K562 (cell line): ENCODE results near the gene SLC6A7. TPM values are rescaled to one million over a fixed set of nuclear protein-coding genes. Genes with fewer than 3 reads are reported as not detected.
A peak's percentile ranks its signal among the peaks of the same experiment; 100 is the strongest.

Source experiments
- ATAC-seq: fragments of 200-7000 bp; cut with Tn5 transposase; 3 replicates; pipeline ENCODE4 v1.9.1; 2020; ENCODE audit warnings: moderate library complexity
- BruUV-seq: library from RNA; stranded (reverse); fragments of 400-500 nt; replicated peaks from 2 replicates; lab custom pipeline; 2021; lab: Mats Ljungman, UMichigan
- CTCF ChIA-PET: fragments of 300-600 bp; formaldehyde crosslinking; extraction: SDS; loops from one replicate; lab custom pipeline; 2021; ENCODE audit warnings: low intra/inter-chr PET ratio; lab: Yijun Ruan, JAX
- POLR2A ChIA-PET: fragments of 300-600, 350-650 bp; sonication (Branson Sonifier 250); formaldehyde crosslinking; extraction: SDS; loops from one replicate; lab custom pipeline; 2021; ENCODE audit warnings: antibody characterized with exemption, inconsistent platforms; lab: Yijun Ruan, JAX
- DNase-seq, 4 experiments: peaks; one replicate each; pipeline versions ENCODE4 v3.0.0 to v3.0.0-alpha.2; 2011 to 2018; ENCODE audit warnings: low spot score in 3 of 4, mixed read lengths in 3 of 4; ENCODE audit errors: extremely low read depth in 1 of 4
- FAIRE-seq: peaks from 2 replicates; lab custom pipeline; 2011; peaks lifted over from hg19 to GRCh38; lab: Jason Lieb, UNC
- H2AFZ ChIP-seq: 2 replicates; pipeline ENCODE4 v1.6.0; 2011; ENCODE audit warnings: low read depth, low read length, control low read depth, inconsistent platforms
- H3K27ac ChIP-seq: fragments of 200-600 bp; 3 replicates; pipeline ENCODE4 v1.8.0; 2011; ENCODE audit warnings: low read depth, mild to moderate bottlenecking, control low read depth, inconsistent platforms, low read length, moderate library complexity, mixed read lengths; ENCODE audit errors: extremely low read depth
- H3K27me3 ChIP-seq, 2 experiments: fragments of 300-600 bp in 1 of 2; 2 replicates in 1 of 2; 3 replicates in 1 of 2; pipeline versions ENCODE4 v1.6.0 to v1.8.0; 2011; ENCODE audit warnings: inconsistent platforms in 2 of 2, low read length in 2 of 2, mild to moderate bottlenecking in 1 of 2, mixed read lengths in 1 of 2, moderate library complexity in 1 of 2; ENCODE audit not compliant: control insufficient read depth in 2 of 2, insufficient read depth in 2 of 2
- H3K36me3 ChIP-seq: fragments of 300-600 bp; 3 replicates; pipeline ENCODE4 v1.8.0; 2011; ENCODE audit warnings: mild to moderate bottlenecking, low read length, inconsistent platforms; ENCODE audit not compliant: control insufficient read depth, insufficient read depth
- H3K4me1 ChIP-seq, 2 experiments: fragments of 200-600 bp in 1 of 2; replicated peaks in 1 of 2; 2 replicates in 1 of 2; 3 replicates in 1 of 2; pipeline versions ENCODE4 v1.5.1 to v1.8.0; 2011; ENCODE audit warnings: inconsistent platforms in 2 of 2, low read length in 2 of 2, mild to moderate bottlenecking in 1 of 2, mixed read lengths in 1 of 2, moderate library complexity in 1 of 2; ENCODE audit not compliant: control insufficient read depth in 2 of 2, insufficient read depth in 2 of 2
- H3K4me2 ChIP-seq: 2 replicates; pipeline ENCODE4 v1.6.1; 2011; ENCODE audit warnings: low read length, control low read depth, inconsistent platforms, mixed read lengths; ENCODE audit not compliant: insufficient read depth
- H3K4me3 ChIP-seq: fragments of 200-600 bp; sonication (generic), shearing (Covaris generic); 2 replicates; pipeline ENCODE4 v1.5.1; 2016; ENCODE audit warnings: control low read depth, inconsistent platforms
- H3K79me2 ChIP-seq: fragments of 200-600 bp; 3 replicates; pipeline ENCODE4 v1.8.0; 2011; ENCODE audit warnings: low read length, inconsistent platforms; ENCODE audit not compliant: control insufficient read depth, insufficient read depth
- H3K9ac ChIP-seq, 2 experiments: 2 replicates each; pipeline versions ENCODE4 v1.6.0 to v1.6.1; 2011; ENCODE audit warnings: low read depth in 2 of 2, low read length in 2 of 2, control low read depth in 1 of 2, inconsistent platforms in 1 of 2, mild to moderate bottlenecking in 1 of 2, mixed read lengths in 1 of 2; ENCODE audit not compliant: insufficient read depth in 1 of 2
- H3K9me1 ChIP-seq: one replicate; pipeline ENCODE4 v1.6.0; 2011; ENCODE audit warnings: inconsistent platforms, mild to moderate bottlenecking, low read length, moderate library complexity; ENCODE audit not compliant: control insufficient read depth, insufficient read depth
- H3K9me3 ChIP-seq: replicated peaks from 2 replicates; pipeline ENCODE4 v1.5.1; 2011; ENCODE audit warnings: low read depth, low read length, inconsistent platforms; ENCODE audit not compliant: control insufficient read depth, insufficient read depth
- H4K20me1 ChIP-seq: replicated peaks from 2 replicates; pipeline ENCODE4 v1.6.1; 2011; ENCODE audit warnings: low read length, inconsistent platforms, mixed read lengths; ENCODE audit not compliant: control insufficient read depth, insufficient read depth
- CREBBP ChIP-seq: IDR thresholded peaks from one replicate; pipeline ENCODE4 v1.6.1; 2012; ENCODE audit warnings: low read depth, mild to moderate bottlenecking, control low read depth, inconsistent platforms, low read length
- CTCF ChIP-seq, 3 experiments: IDR thresholded peaks in 2 of 3; conservative IDR thresholded peaks in 1 of 3; 2 replicates each; pipeline ENCODE4 v1.5.1; 2011 to 2012; ENCODE audit warnings: low read length in 3 of 3, mild to moderate bottlenecking in 3 of 3, control low read depth in 2 of 3, improper control_type of control experiment in 1 of 3, inconsistent platforms in 1 of 3, low read depth in 1 of 3, mixed read lengths in 1 of 3, moderate library complexity in 1 of 3; ENCODE audit not compliant: insufficient read depth in 2 of 3
- MXI1 ChIP-seq: IDR thresholded peaks from 2 replicates; pipeline ENCODE4 v1.6.1; 2011; ENCODE audit warnings: low read depth, mild to moderate bottlenecking, improper control_type of control experiment, low read length
- PURB ChIP-seq: sonication (generic); formaldehyde crosslinking; IDR thresholded peaks from 2 replicates; pipeline ENCODE4 v1.9.0; 2021; ENCODE audit warnings: low read depth, mild to moderate bottlenecking, missing genetic modification reagents
- TRIM24 ChIP-seq, 2 experiments: fragments of 450-650 bp; IDR thresholded peaks; 2 replicates each; pipeline ENCODE4 v1.6.1; 2016
- XRCC4 ChIP-seq: IDR thresholded peaks from one replicate; pipeline ENCODE4 v1.6.1; 2011; ENCODE audit not compliant: insufficient read depth, insufficient read length; ENCODE audit errors: extremely low read depth
- WGBS: fragments of 100-300 bp; shearing (Covaris generic); methylation state at CpG from one replicate; pipeline ENCODE4 v1.1.6; 2016; ENCODE audit warnings: low coverage, mixed read lengths; ENCODE audit not compliant: insufficient coverage; ENCODE audit errors: missing lambda C conversion rate; 5-methylcytosine and 5-hydroxymethylcytosine counted together
- in situ Hi-C: fragments of 300-500 bp; cut with MboI; formaldehyde crosslinking; loops from 4 replicates; pipeline ENCODE4 v1.15.0; 2018; ENCODE audit warnings: inconsistent platforms, mixed read lengths
- intact Hi-C: fragments of 100-400 bp; cut with micrococcal nuclease; formaldehyde crosslinking; loops from 2 replicates; pipeline ENCODE4 v1.14.2; 2022
- polyA plus RNA-seq, 8 experiments: library from polyadenylated mRNA; depleted of rRNA in 4 of 8; stranded (reverse) in 5 of 8; unstranded in 3 of 8; fragments of >200 nt; fragmentation: Nextera tagmentation in 2 of 8; fragmentation: Illumina TruSeq in 1 of 8; extraction: Ambion mirVana in 2 of 8; extraction: Trizol in 1 of 8; gene quantifications; 2 replicates each; pipeline versions ENCODE4 v1.2.1 to v1.2.3, GENCODE V29; 2011 to 2014; ENCODE audit warnings: inconsistent platforms in 1 of 8, missing spikeins in 1 of 8
- total RNA-seq, 7 experiments: library from RNA; depleted of rRNA in 6 of 7; stranded (reverse); fragments of >200 nt in 6 of 7; fragmentation: Illumina TruSeq in 2 of 7; extraction: Trizol in 2 of 7; gene quantifications; 2 replicates each; pipeline versions ENCODE4 v1.2.1 to v1.2.3, GENCODE V29; 2011 to 2021; ENCODE audit warnings: low replicate concordance in 1 of 7

SLC6A7 gene
- total and polyA plus RNA-seq, 9 of the 15 experiments (the other 6 are each of a cell fraction or from before 2014, with no cell fraction given): not detected

- Histone ChIP-seq H3K27me3 (peaks cover 15 to 39% of the 10 kb centered on the region in 2 experiments; a peak in 4 of 5 replicates), H2AFZ (no peak overlapping the region), H3K9me1 (no peaks in the 10 kb centered on the region), H3K4me2 (no peak overlapping the region), H3K9ac (no peak overlapping the region), H4K20me1 (no peaks in the 10 kb centered on the region), H3K4me1 (peaks cover 0 to 6% of the 10 kb centered on the region in 2 experiments; a peak in 2 of 5 replicates), H3K9me3 (no peaks in the 10 kb centered on the region), H3K4me3 (no peak overlapping the region), H3K27ac (no peak overlapping the region), H3K36me3 (no peaks in the 10 kb centered on the region), H3K79me2 (no peaks in the 10 kb centered on the region)
- intact Hi-C loops: no loop called here
- CTCF ChIA-PET: interaction anchor here (0.6 kb wide), 1 partner anchor 333 kb away, joined by 3 read pairs; no protein-coding TSS in a partner anchor
- in situ Hi-C loops: no loop called here
- ATAC-seq (peak; percentile 61), FAIRE-seq (no peak), DNase-seq (no peak)
- POLR2A ChIA-PET: interaction anchor here (0.6 kb wide), 2 partner anchors 11 to 132 kb away, joined by 3 read pairs; no protein-coding TSS in a partner anchor
- BruUV-seq: no TSS peak
- no peak for TF ChIP-seq MXI1
- TF ChIP-seq PURB (CRISPR knock-in tag): no peak
- no peak for TF ChIP-seq TRIM24 (IDR thresholded peaks at IDR 0.05)
- no peak for TF ChIP-seq XRCC4
- TF ChIP-seq CREBBP: no peak
- peak; percentile 33 to 58 (median 36); a peak in 5 of 6 replicates for TF ChIP-seq CTCF (IDR thresholded peaks at IDR 0.05 in 2 of 3, conservative IDR thresholded peaks at IDR 0.05 in 1 of 3; ENCODE audit: insufficient read depth in 2 of 3, low read depth in 1 of 3, low read length in 3 of 3)
- 12% methylated on average over 12 of the region's 14 CpGs for WGBS
These were observed 22.0 kb upstream of the SLC6A7 start for GRCh38 chr5:150167908-150168307.
